GM23338 (cell line): ENCODE measurements around the gene SDC1. TPM values are rescaled to one million over a fixed set of nuclear protein-coding genes. Genes with fewer than 3 reads are reported as not detected.

ENCODE experiments used
- ATAC-seq: fragments of 200-7000 bp; cut with Tn5 transposase; 3 replicates; pipeline ENCODE4 v1.9.1; 2020
- DNase-seq: peaks from one replicate; pipeline ENCODE4 v3.0.0-alpha.2; 2015; ENCODE audit warnings: low spot score
- H2AFZ ChIP-seq: fragments of 200-600 bp; sonication (generic); 2 replicates; pipeline ENCODE4 v1.8.0; 2016; ENCODE audit warnings: antibody characterized with exemption, mild to moderate bottlenecking, moderate library complexity
- H3F3A ChIP-seq: fragments of 200-600 bp; sonication (generic); replicated peaks from 2 replicates; pipeline ENCODE4 v1.8.0; 2017; ENCODE audit warnings: antibody characterized with exemption, mixed run types, low read depth
- H3K27ac ChIP-seq: fragments of 200-600 bp; sonication (generic); 2 replicates; pipeline ENCODE4 v1.6.1; 2016; ENCODE audit warnings: low read depth
- H3K27me3 ChIP-seq: fragments of 200-600 bp; sonication (generic); 2 replicates; pipeline ENCODE4 v1.8.0; 2016; ENCODE audit warnings: mild to moderate bottlenecking, mixed run types, moderate library complexity; ENCODE audit not compliant: insufficient read depth
- H3K36me3 ChIP-seq: fragments of 200-600 bp; sonication (generic); 2 replicates; pipeline ENCODE4 v1.8.0; 2016; ENCODE audit warnings: mild to moderate bottlenecking; ENCODE audit not compliant: insufficient read depth
- H3K4me1 ChIP-seq: fragments of 200-600 bp; sonication (generic); 2 replicates; pipeline ENCODE4 v1.8.0; 2016; ENCODE audit warnings: mild to moderate bottlenecking, moderate library complexity; ENCODE audit not compliant: insufficient read depth
- H3K4me2 ChIP-seq: fragments of 200-600 bp; sonication (generic); 2 replicates; pipeline ENCODE4 v1.7.1; 2017; ENCODE audit warnings: mixed run types
- H3K4me3 ChIP-seq: fragments of 200-600 bp; sonication (generic); 2 replicates; pipeline ENCODE4 v1.6.1; 2016; ENCODE audit warnings: mixed run types
- H3K79me2 ChIP-seq: fragments of 200-600 bp; sonication (generic); replicated peaks from 2 replicates; pipeline ENCODE4 v1.8.0; 2017; ENCODE audit warnings: mild to moderate bottlenecking; ENCODE audit not compliant: insufficient read depth
- H3K9me2 ChIP-seq: fragments of 200-600 bp; sonication (generic); 2 replicates; pipeline ENCODE4 v1.8.0; 2017; ENCODE audit not compliant: insufficient read depth
- H4K20me1 ChIP-seq: fragments of 200-600 bp; sonication (generic); replicated peaks from 2 replicates; pipeline ENCODE4 v1.8.0; 2017; ENCODE audit warnings: mild to moderate bottlenecking; ENCODE audit not compliant: insufficient read depth
- H3K27ac Mint-ChIP-seq: 2 replicates; pipeline ENCODE4 v1.8.0; 2020; ENCODE audit warnings: inconsistent platforms, mild to moderate bottlenecking, moderate library complexity, mixed read lengths
- H3K27me3 Mint-ChIP-seq: 3 replicates; pipeline ENCODE4 v1.8.0; 2022; ENCODE audit warnings: low read depth, mild to moderate bottlenecking, moderate library complexity, mixed read lengths, inconsistent platforms; ENCODE audit not compliant: insufficient read depth, poor library complexity
- H3K36me3 Mint-ChIP-seq: 3 replicates; pipeline ENCODE4 v1.8.0; 2021; ENCODE audit warnings: low read depth, mild to moderate bottlenecking, inconsistent platforms, moderate library complexity, mixed read lengths
- H3K4me1 Mint-ChIP-seq: 3 replicates; pipeline ENCODE4 v1.8.0; 2020; ENCODE audit warnings: mild to moderate bottlenecking, inconsistent platforms, mixed read lengths
- H3K4me3 Mint-ChIP-seq: 3 replicates; pipeline ENCODE4 v1.8.0; 2021; ENCODE audit warnings: moderate library complexity, mild to moderate bottlenecking, inconsistent platforms, mixed read lengths
- H3K9me3 Mint-ChIP-seq: 3 replicates; pipeline ENCODE4 v1.8.0; 2020; ENCODE audit warnings: moderate library complexity, mild to moderate bottlenecking, inconsistent platforms, mixed read lengths
- CREB1 ChIP-seq: fragments of 250-450 bp; sonication (Bioruptor Pico); IDR thresholded peaks from 2 replicates; pipeline ENCODE4 v1.5.0; 2020; ENCODE audit warnings: low read depth, mild to moderate bottlenecking, moderate library complexity
- ETS1 ChIP-seq: IDR thresholded peaks from 2 replicates; pipeline ENCODE4 v1.6.1; 2016; ENCODE audit warnings: antibody characterized with exemption
- EZH2 ChIP-seq: fragments of 200-600 bp; sonication (generic); IDR thresholded peaks from one replicate; pipeline ENCODE4 v1.8.0; 2017; ENCODE audit warnings: antibody characterized with exemption, mild to moderate bottlenecking, low read depth; ENCODE audit not compliant: unreplicated experiment
- JUNB ChIP-seq: IDR thresholded peaks from one replicate; pipeline ENCODE4 v1.6.1; 2016; ENCODE audit warnings: antibody characterized with exemption; ENCODE audit not compliant: unreplicated experiment
- NANOG ChIP-seq: IDR thresholded peaks from 2 replicates; pipeline ENCODE4 v1.6.1; 2016; ENCODE audit warnings: antibody characterized with exemption, borderline replicate concordance
- ZNF462 ChIP-seq: fragments of 250-450 bp; sonication (Bioruptor Pico); IDR thresholded peaks from 2 replicates; pipeline ENCODE4 v1.5.0; 2020; ENCODE audit warnings: mild to moderate bottlenecking, moderate library complexity
- polyA plus RNA-seq: library from polyadenylated mRNA; unstranded; fragments of >200 nt; fragmentation: Nextera tagmentation; extraction: Ambion mirVana; gene quantifications from 2 replicates; pipeline ENCODE4 v1.2.1, GENCODE V29; 2016
- total RNA-seq: library from RNA; depleted of rRNA; stranded (reverse); fragments of >200 nt; shearing (Covaris generic); gene quantifications from 2 replicates; pipeline ENCODE4 v1.2.3, GENCODE V29; 2014

The SDC1 gene
- total and polyA plus RNA-seq, 2 experiments from 2014 or later, result 16.6 to 43.0 TPM

- Histone ChIP-seq H3K36me3 (no peaks in the 10 kb centered on the region), H3F3A (no peaks in the 10 kb centered on the region), H3K27me3 (no peaks in the 10 kb centered on the region), H3K27ac (no peak overlapping the region), H3K9me2 (no peaks in the 10 kb centered on the region), H2AFZ (no peak overlapping the region), H3K4me1 (peaks cover under 1% of the 10 kb centered on the region; the same call in 1 of the 2 replicates), H3K4me3 (no peak overlapping the region), H3K79me2 (no peaks in the 10 kb centered on the region), H3K4me2 (no peak overlapping the region), H4K20me1 (no peaks in the 10 kb centered on the region)
- no peak for DNase-seq
- H3K4me3 Mint-ChIP-seq, result no peak overlapping the region
- H3K9me3 Mint-ChIP-seq, result no peaks in the 10 kb centered on the region
- peaks cover 6% of the 10 kb centered on the region for H3K27me3 Mint-ChIP-seq
- TF ChIP-seq ZNF462 (CRISPR knock-in tag), result no peak
- TF ChIP-seq NANOG, result no peak
- no peak for TF ChIP-seq CREB1 (CRISPR knock-in tag)
- no peak overlapping the region for H3K27ac Mint-ChIP-seq
- H3K4me1 Mint-ChIP-seq, result peaks cover 27% of the 10 kb centered on the region
- no peak for ATAC-seq
- no peaks in the 10 kb centered on the region for H3K36me3 Mint-ChIP-seq
These were observed 41.6 kb downstream of the SDC1 start for GRCh38 chr2:20183373-20183772.

GRCh38 chr2:20182241-20182931 lies 42.5 kb downstream of the SDC1 start:
- no peak overlapping the region for H3K27ac ChIP-seq
- no peaks in the 10 kb centered on the region for H4K20me1 ChIP-seq
- no peak for ATAC-seq
- no peaks in the 10 kb centered on the region for H3K36me3 ChIP-seq
- H2AFZ ChIP-seq, result no peak overlapping the region
- no peaks in the 10 kb centered on the region for H3K79me2 ChIP-seq
- no peaks in the 10 kb centered on the region for H3K36me3 Mint-ChIP-seq
- H3K27me3 Mint-ChIP-seq, result peaks cover 12% of the 10 kb centered on the region
- TF ChIP-seq EZH2 (no peak), NANOG (no peak), CREB1 (CRISPR knock-in tag) (no peak), JUNB (no peak), ETS1 (no peak)
- H3F3A ChIP-seq, result no peaks in the 10 kb centered on the region
- H3K4me3 ChIP-seq, result no peak overlapping the region
- no peaks in the 10 kb centered on the region for H3K9me3 Mint-ChIP-seq
- DNase-seq, result no peak
- H3K27ac Mint-ChIP-seq, result no peak overlapping the region
- no peak overlapping the region for H3K4me2 ChIP-seq
- no peaks in the 10 kb centered on the region for H3K9me2 ChIP-seq
- no peaks in the 10 kb centered on the region; the same call in 1 of the 2 replicates for H3K4me1 ChIP-seq
- no peak overlapping the region for H3K4me3 Mint-ChIP-seq
- H3K4me1 Mint-ChIP-seq, result peaks cover 19% of the 10 kb centered on the region
- no peaks in the 10 kb centered on the region for H3K27me3 ChIP-seq
